Stimulated activated CD8-positive, alpha-beta memory T cell treated with anti-CD3 and anti-CD28 coated beads, Interleukin-15, amount 100 ng/mL, for 24 hours (primary cell): ENCODE results near the gene SHROOM1.
"Not testable (repeated sequence)": the region's sequence is repeated elsewhere in the genome, so short reads cannot be mapped to it uniquely, and the experiment has no call there.

Experiments used
- DNase-seq: peaks from one replicate; pipeline ENCODE4 v3.0.0-alpha.2; 2020; ENCODE audit warnings: low read depth

Gene SHROOM1

DNA sequence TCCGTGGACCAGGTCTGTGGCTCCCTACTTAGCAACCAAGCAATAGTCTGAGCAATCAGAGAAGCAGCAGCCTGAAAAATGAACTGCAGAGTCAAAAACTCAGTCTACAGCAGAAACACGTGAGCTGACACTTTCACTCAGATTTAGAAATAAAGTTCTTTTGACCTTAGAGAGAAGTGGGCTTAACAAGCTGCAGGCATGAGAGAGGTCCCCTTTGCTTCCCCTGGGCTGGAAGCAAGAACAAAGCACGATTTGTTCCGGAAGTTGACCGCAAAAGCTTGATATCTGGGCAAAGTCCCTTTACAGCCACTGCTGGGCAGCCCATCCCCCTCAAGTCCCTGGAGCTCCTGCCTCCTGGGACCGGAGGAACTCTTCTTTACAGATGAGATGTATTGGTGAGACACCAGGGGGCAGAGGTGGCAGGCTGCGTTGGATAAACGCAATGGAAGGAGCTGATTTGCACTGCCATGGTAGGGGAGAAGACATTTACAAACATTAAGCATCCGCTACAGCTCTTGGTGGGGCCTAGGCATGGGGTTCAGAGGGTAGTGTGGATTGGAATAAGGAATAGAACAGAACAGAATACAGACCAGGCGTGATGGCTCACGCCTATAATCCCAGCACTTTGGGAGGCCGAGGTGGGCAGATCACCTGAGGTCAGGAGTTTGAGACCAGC, 23.1 kb downstream of the SHROOM1 start:
- no peak for DNase-seq

DNA sequence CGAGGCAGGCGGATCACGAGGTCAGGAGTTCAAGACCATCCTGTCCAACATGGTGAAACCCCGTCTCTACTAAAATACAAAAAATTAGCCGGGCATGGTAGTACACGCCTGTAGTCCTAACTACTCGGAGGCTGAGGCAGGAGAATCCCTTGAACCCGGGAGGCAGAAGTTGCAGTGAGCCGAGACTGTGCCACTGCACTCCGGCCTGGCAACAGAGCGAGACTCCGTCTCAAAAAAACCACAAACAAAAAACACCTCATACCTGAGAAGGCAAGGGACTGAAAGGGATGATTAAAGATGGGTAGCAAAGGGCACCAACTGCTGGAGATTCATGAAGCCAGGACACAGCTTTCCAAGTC, 23.7 kb downstream of the SHROOM1 start:
- not testable (repeated sequence) for DNase-seq

DNA sequence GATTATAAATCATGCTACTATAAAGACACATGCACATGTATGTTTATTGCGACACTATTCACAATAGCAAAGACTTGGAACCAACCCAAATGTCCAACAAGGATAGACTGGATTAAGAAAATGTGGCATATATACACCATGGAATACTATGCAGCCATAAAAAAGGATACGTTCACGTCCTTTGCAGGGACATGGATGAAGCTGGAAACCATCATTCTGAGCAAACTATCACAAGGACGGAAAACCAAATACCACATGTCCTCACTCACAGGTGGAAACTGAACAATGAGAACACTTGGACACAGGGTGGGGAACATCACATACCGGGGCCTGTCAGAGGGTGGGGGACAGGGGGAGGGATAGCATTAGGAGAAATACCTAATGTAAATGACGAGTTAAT, 24.6 kb downstream of the SHROOM1 start:
- not testable (repeated sequence) for DNase-seq

DNA sequence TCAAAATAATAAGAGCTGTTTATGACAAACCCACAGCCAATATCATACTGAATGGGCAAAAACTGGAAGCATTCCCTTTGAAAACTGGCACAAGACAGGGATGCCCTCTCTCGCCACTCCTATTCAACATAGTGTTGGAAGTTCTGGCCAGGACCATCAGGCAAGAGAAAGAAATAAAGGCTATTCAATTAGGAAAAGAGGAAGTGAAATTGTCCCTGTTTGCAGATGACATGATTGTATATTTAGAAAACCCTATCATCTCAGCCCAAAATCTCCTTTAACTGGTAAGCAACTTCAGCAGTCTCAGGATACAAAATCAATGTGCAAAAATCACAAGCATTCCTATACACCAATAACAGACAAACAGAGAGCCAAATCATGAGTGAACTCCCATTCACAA, 26.2 kb downstream of the SHROOM1 start:
- DNase-seq = not testable (repeated sequence)

DNA sequence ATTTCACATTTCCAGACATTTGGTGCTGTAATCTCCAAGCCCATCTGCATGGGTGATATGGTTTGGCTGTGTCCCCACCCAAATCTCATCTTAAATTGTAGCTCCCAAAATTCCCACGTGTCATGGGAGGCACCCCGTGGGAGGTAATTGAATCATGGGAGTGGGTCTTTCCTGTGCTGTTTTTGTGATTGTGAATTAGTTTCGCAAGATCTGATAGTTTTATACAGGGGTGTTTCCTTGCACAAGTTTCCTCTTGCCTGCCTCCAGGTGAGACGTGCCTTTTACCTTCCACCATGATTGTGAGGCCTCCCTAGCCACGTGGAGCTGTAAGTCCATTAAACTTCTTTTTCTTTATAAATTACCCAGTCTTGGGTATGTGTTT, 27.8 kb downstream of the SHROOM1 start:
- not testable (repeated sequence) for DNase-seq

DNA sequence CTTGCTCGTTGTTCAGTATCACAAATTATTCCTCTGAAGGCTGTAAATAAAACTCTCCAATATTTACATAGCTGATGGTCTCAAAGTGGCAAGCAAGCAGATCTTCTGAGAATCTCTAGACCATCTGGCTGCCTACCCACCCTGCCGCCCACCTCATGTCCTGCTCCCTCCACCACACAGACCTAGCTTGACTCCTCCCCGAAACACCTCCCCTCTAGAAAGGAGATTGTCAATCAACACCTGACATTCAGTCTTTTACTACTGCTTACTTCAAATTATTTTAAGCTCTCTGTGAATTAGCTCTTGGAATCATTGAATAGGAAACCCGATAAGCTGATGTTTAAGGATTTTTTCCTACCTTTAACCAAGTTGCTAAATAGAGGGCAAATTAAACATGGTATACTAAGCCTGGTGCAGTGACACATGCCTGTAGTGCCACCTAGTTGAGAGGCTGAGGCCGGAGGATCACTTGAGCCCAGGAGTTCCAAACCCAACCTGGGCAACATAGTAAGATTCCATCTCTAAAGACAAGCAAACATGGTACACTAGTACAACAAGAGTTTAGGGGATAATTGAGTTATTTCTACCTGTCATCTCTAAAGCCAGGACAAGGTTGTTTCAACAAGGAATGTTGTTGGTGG, 28.3 kb downstream of the SHROOM1 start:
- no peak for DNase-seq

DNA sequence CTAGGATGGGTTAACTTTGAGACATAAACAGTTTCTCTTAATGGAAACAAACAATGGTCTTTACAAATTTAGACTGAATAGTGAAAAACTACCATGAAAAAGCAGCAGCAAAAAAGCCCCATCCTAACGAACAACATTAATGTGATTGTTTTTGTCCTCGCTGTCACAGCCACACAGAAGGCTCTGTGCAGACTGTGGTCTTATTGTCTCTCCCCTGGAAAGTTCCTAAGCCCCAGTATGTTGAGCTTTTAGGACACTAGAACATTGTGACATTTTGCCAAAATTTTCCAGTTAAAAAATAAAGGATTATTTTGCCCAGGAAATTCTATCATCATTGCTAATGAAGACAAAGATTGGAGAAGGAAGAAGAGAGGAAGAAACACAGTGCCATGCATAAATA, 29.9 kb downstream of the SHROOM1 start:
- DNase-seq = no peak

DNA sequence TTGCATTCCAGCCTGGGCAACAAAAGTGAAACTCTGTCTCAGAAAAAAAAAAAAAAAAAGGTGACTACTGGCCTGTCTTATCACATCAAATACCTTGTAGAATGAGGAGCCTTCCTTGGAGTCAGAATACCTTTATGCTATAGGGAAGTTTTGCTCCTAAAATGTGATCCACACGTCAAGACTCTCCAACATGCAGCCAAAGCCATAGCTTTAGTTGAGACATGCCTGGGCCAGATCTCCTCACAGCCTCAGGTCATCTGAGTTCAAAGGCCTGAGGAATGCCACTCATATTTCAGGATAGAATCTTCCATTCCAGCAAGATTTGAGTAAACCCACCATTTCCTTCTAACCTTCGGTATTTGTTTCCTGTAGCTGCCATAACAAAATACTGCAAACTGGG, 31.1 kb downstream of the SHROOM1 start:
- no peak for DNase-seq

DNA sequence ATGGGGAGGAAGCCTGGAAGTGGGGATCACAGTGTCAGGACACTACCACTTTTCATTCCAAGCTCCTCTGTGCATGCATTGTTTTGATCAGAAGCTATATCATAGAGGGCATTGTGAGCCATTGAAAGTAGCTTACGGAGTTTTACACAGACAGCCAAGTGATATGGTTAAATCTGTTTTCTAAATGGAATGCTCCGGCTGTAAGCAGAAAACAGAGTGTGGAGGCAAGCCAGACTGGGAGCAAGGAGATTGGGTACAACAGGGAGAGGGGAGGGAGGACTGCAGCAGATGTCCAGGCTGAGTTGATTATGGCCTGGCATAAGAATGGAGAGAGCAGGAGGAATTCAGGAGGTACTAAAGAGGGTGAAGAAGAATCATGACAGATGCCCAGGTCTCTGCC, 32.8 kb downstream of the SHROOM1 start:
- no peak for DNase-seq

DNA sequence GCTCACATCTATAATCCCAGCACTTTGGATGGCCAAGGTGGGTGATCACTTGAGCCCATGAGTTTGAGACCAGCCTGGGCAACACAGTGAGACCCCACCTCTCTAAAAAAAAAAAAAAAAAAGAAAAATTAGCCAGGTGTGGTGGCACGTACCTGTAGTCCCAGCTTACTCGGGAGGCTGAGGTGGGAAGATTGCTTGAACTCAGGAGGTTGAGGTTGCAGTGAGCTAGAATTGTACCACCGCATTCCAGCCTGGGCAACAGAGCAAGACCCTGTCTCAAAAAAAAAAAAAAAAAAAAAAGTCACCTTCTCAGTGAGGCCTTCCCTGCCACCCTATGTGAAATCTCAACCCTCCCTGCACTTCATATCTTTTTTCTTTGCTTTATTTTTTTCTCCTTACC, 39.4 kb downstream of the SHROOM1 start:
- DNase-seq = no peak

DNA sequence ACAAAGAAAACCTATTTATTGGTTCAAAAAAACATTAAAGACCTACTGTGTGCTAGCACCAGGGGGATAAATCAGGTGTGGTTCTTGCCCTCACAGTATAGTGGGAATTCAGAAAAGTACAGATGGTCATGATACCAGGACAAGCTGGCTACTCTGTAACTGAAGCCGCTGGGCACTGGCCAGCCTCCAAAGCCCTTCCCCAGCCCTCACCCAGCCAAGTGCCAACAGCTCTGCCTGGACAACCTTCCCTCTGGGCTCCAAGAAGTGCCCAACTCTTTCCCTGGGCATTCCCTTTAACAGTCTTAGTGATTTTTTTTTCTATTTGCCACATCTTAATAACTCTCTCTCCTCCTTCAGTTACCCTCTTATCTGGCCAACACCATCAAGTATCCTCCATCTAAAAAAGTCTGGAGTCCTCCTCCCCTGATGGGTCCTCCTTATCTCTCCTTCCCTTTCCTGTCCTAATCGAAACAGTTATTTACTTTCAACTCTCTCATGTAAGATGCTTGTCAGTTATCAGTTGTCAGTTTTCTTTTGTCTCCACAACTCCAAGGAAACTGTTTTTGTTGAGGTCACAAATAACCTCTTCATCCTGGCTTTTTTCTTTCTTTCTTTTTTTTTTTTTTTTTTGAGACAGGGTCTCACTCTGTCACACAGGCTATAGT, 40.1 kb downstream of the SHROOM1 start:
- DNase-seq = no peak

DNA sequence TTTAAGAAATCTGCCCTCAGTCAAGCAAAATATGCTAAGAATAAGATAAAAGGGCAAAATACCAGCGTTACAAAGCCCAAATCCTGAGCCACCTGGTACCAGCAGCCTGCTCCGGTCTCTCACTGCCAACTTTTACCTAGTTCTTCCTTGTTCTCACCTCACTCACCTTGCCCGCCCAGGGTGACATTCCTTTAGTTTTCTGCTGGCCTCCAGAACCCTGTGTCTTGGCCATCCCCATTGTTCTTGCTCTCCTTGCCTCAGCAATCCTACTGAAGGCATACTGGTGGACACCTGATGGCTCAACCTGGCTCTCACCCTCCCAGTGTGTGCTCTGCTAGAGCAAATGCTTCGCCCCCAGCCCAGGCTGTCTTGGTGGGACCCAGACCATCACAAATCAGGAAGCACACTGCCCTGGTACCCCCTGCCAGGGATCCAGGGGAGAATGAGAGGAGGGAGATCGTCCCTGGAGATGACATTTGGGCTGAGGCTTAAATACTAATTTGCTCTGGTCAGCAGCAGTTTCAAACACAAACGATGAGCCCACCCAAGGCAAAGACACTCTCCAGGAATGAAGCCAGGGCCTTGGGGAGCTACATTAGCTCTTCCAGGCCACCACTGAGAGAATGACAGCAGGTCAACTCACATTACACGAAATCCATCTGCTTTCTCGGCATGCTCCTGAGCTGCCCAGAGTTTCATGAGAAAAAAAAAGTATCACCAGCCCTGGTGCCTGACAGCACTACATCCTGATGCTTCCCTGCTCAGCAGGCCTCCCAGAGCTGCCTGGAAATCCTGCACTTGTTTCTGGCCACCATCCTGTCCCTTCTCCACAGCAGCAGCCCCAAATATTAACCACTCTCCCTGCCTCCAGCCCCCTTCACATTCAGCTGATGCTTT, 41.2 kb downstream of the SHROOM1 start:
- DNase-seq = no peak

DNA sequence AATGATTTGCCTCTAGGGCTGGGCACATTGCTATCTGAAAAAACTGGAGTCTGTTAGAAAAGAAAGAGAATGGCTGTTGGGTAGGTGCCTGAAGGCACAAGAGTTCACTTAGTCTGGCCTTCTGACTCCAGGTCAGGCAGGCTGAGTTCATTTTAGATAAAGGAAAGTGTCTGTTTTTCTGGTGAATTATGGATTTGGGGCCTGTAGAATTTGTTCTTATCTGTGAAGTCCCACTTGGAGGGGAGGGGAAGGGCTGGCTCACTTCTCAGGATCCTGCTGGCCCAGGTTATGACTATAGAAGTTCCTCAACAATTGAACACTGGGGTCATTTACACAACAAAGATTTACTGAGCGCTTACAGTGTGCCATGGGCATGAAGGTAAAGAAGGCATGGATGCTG, 41.9 kb downstream of the SHROOM1 start:
- no peak for DNase-seq

DNA sequence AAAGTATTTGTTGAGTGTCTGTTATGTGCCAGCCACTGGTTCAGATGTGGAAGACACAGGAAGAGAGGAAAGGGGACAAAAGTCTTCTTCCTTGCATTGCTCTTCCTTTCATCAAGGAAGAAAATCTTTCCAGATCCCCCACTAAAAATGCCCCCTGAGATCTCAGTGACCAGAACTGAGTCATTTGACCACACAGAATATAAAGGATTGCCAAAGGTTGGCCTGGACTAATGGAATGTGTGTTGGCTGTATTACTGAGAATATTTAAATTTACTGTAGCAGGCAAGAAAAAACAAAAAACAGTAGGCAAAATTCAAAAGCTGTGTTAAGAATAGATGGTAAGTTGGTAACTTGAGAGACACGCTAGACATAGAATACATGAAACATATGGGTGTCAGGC, 43.4 kb downstream of the SHROOM1 start:
- no peak for DNase-seq

DNA sequence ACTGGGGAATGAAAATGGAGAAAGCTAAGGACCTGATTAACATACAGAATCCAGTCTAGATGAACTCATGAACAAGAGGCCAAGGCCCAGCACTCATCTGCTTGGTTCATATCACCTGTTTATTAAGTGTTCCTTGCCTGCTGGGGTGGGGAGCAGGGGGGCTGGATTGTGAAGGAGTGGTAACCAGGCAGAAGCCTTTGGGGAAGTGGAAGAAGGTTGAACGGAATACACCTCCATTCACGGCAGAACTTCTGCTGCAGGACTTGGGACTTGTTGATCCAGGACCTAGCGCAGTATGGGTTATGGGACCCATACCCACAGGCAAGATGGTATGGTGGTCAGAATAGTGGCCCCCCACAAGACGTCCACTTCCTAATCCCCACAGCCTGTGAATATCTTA, 44.6 kb downstream of the SHROOM1 start:
- no peak for DNase-seq

DNA sequence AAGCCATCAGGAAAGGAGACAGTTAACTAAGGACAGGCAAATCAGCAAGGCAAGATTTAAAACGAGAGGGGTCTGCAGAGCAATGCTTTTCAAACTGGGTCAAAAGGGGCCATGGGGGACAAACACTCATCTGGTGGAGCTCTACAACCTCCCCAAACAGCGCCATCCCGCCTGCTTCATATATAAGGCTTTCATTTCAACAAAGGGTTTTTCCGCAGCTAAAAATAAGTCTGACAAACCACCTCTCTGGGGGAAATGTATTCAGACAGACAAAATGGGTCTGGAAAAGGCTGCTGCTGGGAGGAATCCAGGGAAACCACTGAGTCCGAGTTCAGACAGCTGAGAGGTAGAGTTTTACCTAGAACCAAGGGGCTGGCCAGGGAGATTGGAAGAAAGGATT, 45.1 kb downstream of the SHROOM1 start:
- DNase-seq = no peak

DNA sequence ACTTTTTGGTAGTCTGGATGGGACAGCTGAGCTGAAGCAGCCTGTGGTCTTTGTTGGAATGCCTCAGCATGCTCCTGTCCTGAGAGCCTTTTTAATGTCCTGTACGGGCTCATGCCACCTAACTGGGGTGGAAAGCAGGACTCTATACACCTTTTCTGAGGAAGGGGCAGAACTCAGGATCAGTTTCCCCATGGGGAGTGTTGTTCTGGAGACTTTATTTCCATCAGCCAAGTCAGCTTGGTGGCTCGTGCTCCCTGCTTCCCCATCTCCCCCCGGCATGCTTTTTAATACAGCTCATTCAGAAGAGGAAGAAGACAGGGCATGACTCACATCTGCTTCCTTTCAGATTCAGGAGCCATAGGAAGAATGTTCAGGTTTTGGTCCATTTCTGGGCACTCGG, 48.3 kb downstream of the SHROOM1 start:
- DNase-seq = no peak

DNA sequence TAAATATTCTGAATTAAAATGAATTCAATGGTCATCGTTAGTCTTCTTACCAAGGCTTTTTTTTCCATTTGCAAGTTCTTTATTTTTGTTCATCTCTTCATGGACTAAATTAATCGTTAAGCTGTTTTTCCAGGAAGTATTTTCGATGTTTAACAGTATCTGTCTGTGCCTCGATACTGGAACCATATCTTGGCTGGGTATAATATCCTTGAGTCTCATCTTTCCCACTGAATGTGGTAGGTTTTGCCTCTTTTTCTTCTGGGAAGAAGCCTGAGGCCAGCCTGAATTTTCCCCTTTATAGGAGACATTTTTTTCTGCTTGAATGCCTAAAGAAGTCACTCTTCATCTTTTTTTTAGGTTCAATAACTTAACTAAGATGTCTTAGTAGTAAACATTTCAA, 49.4 kb downstream of the SHROOM1 start:
- DNase-seq = no peak

DNA sequence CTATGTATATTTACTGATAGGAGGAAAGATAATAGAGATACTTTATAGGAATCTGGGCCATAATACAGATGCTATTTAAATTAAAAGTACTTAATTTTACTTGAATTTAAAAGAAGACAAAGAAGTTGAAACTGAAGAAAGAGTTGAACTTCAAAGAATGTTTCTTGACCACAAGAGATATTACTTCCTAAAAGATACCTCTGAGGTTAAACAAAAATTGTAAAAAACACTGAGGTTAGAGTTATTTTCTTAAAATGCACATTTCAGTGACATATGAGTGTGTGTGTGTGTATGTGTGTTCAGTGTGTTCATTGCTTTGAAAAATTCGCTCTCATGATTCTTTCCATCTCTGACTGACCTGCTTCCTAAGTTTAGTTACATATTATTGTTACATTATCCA, 49.9 kb downstream of the SHROOM1 start:
- DNase-seq = no peak

DNA sequence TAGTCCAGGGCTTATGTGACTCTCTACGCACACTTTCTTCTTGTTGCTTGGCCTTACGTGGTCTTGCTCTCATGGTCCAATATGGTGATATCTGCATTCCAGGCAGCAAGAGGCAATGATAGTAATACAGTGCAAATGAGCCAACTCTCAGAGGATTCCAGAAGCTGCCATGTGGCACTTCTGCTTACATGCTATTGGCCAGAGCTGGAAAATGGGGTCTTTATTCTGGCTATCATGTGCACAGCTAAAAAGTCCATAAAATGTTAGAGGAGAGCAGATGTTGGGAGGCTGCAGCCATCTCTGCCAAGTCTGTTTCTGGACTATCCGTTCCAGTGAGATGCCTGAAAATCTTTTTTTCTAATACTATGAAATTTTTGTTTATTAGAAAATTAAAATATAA, 50.5 kb downstream of the SHROOM1 start:
- no peak for DNase-seq

DNA sequence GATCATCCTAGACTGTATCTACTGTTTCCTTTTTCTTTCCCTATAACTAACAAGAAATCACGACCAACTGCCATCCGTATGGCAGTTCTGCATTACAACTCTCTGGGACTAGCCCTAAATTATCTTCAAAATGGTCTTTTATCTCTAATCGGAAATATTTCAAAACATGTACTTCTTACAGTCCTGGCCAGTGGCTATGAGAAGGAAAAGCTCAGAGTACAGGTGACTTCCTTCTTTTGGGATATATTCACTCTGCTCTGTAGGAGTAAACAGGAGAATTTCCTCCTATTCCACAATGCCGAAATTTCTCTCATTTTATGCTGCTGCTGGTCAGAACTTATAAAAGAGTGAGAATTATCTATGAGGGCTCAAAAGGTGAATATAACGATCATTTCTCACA, 51.6 kb downstream of the SHROOM1 start:
- no peak for DNase-seq

DNA sequence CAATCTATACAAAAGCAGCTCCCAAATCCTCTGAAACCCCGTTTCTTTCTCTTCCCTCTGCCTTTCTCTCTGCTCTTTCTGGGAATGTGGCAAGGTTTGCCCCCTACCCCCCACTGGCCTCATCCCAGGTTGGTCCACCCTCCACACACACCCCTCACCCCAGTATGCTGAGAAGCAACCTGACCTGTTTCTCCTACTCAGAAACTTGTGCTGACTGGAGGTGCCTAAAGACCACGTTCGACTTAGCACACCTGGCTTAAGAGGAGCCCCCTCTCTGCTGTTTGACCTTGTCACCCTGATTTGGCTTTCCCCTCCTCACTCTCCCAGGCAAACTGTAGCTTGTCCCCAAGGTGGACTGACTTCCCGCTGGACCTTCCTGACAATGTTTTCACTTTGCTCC, 52.3 kb downstream of the SHROOM1 start:
- DNase-seq = no peak
